Mesothelial cell of epicardium (in vitro differentiated cells): Measurements from ENCODE around the gene GLIPR2. TPM values are rescaled to one million over a fixed set of nuclear protein-coding genes. Genes with fewer than 3 reads are reported as not detected.

ENCODE experiments used
- DNase-seq, 2 experiments: peaks; one replicate each; pipeline ENCODE4 v3.0.0; 2021; ENCODE audit warnings: low spot score in 2 of 2; ENCODE audit not compliant: unreplicated experiment in 2 of 2
- H3K27ac Mint-ChIP-seq: 2 replicates; pipeline ENCODE4 v1.8.0; 2021; ENCODE audit warnings: mixed read lengths
- H3K27me3 Mint-ChIP-seq: 2 replicates; pipeline ENCODE4 v1.8.0; 2021; ENCODE audit warnings: low read depth, mixed read lengths
- H3K36me3 Mint-ChIP-seq: 2 replicates; pipeline ENCODE4 v1.8.0; 2021; ENCODE audit warnings: mixed read lengths
- H3K4me1 Mint-ChIP-seq: 2 replicates; pipeline ENCODE4 v1.8.0; 2021; ENCODE audit warnings: mixed read lengths
- H3K4me3 Mint-ChIP-seq: 2 replicates; pipeline ENCODE4 v1.8.0; 2021; ENCODE audit warnings: mild to moderate bottlenecking, moderate library complexity, mixed read lengths
- H3K9me3 Mint-ChIP-seq: 2 replicates; pipeline ENCODE4 v1.8.0; 2021; ENCODE audit warnings: mixed read lengths
- CTCF ChIP-seq: fragments of 200-600 bp; sonication (generic); IDR thresholded peaks from one replicate; pipeline ENCODE4 v1.5.0; 2021; ENCODE audit warnings: antibody characterized with exemption; ENCODE audit not compliant: unreplicated experiment
- total RNA-seq: library from RNA; stranded (reverse); gene quantifications from 3 replicates; pipeline ENCODE4 v1.2.1, GENCODE V29; 2021

GLIPR2 gene
- total RNA-seq, 1 donor from 2014 or later = 33.3 TPM

GRCh38 chr9:36116593-36116992, 19.9 kb upstream of the GLIPR2 start:
- Mint-ChIP-seq H3K27me3 (no peaks in the 10 kb centered on the region), H3K4me3 (no peak overlapping the region), H3K27ac (no peak overlapping the region), H3K9me3 (no peaks in the 10 kb centered on the region), H3K4me1 (peaks cover 26% of the 10 kb centered on the region), H3K36me3 (peaks cover 14% of the 10 kb centered on the region)
- TF ChIP-seq CTCF = no peak
- no peak for DNase-seq

DNA sequence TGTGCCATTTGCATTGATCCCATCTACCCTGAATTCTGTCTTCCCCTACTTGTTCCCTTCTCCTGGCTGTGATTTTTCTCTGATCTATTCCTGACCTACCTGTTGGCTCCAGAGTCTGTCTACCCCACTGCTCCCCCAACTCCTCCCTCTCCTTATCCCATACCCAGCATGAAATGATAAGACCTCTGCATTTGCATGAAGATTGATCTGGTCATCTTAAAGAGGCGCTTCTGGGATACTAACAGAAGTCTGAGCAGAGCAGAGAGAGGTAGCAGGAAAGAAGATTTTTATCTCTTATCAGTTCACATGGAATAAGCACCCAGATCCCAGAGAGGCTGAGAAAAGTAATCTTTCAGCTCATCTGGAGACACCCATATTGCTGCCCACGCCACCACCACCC, 18.3 kb upstream of the GLIPR2 start:
- no peaks in the 10 kb centered on the region for H3K9me3 Mint-ChIP-seq
- H3K36me3 Mint-ChIP-seq = peaks cover 20% of the 10 kb centered on the region
- no peak for TF ChIP-seq CTCF
- H3K4me1 Mint-ChIP-seq = peaks cover 19% of the 10 kb centered on the region
- DNase-seq = no peak
- no peak overlapping the region for H3K27ac Mint-ChIP-seq
- H3K4me3 Mint-ChIP-seq = no peak overlapping the region
- H3K27me3 Mint-ChIP-seq = no peaks in the 10 kb centered on the region

DNA sequence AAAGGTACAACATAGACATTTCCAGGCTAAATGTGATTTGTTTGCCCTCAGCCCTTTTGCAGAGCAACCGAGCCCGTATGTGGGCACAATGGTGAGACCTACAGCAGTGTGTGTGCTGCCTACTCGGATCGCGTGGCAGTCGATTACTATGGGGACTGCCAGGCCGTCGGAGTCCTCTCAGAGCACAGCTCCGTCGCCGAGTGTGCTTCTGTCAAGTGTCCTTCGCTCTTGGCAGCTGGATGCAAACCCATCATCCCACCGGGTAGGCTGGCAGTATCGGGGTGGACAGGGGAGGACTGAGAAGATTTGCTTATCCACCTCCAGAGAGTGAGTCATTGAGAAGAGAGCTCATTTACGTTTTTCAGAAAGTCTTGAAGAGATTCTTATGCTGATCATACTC, 17.8 kb upstream of the GLIPR2 start:
- H3K27me3 Mint-ChIP-seq = no peaks in the 10 kb centered on the region
- DNase-seq = no peak
- TF ChIP-seq CTCF = no peak
- H3K9me3 Mint-ChIP-seq = no peaks in the 10 kb centered on the region
- no peak overlapping the region for H3K27ac Mint-ChIP-seq
- peaks cover 20% of the 10 kb centered on the region for H3K36me3 Mint-ChIP-seq
- no peak overlapping the region for H3K4me3 Mint-ChIP-seq
- H3K4me1 Mint-ChIP-seq = peaks cover 14% of the 10 kb centered on the region

DNA sequence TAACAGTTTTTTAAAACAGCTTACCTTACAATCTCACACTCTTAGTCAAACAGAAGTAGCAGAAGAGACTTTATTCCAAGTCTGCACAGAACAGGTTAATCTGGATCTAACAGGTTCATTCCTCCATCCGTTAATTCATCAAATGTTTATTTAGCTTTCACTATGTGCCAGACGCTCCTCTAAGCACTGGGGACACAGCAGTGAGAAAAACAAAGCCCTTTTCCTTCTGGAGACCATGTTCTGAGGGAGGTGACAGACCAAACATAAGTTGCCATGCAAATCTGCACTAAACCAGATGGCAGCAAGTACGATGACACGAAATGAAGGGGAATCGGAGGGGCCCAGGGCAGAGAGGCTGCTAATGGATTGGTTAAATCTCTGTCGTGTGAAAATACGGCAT, 17.1 kb upstream of the GLIPR2 start:
- H3K36me3 Mint-ChIP-seq = peaks cover 20% of the 10 kb centered on the region
- no peak overlapping the region for H3K27ac Mint-ChIP-seq
- DNase-seq = no peak

DNA sequence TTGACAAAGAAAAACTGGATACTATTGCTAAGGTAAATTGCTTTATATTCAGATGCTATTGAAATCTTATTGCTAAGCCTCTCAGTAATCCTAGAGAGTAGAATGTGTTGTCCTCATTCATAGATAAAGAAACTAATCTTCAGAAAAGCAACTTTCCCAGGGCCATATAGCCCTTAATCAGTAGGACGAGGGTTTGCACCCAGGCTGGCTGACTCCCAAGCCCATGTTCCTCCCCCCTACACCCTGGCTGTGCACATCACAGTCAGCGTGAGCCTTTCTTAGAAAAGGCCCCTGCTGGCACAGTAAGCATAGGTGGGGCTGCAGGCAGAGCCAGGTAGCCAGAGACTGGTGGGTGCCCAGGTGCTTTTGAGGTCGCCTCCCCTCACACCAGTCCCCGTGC, 15.8 kb upstream of the GLIPR2 start:
- H3K27ac Mint-ChIP-seq = no peak overlapping the region
- H3K27me3 Mint-ChIP-seq = no peaks in the 10 kb centered on the region
- DNase-seq = no peak
- no peak for TF ChIP-seq CTCF
- H3K36me3 Mint-ChIP-seq = peaks cover 20% of the 10 kb centered on the region
- H3K4me1 Mint-ChIP-seq = peaks cover 8% of the 10 kb centered on the region
- H3K9me3 Mint-ChIP-seq = no peaks in the 10 kb centered on the region
- H3K4me3 Mint-ChIP-seq = no peak overlapping the region

More for the DNA sequence above, 17.1 kb upstream of the GLIPR2 start:
- TF ChIP-seq CTCF = no peak
- Mint-ChIP-seq H3K4me1 (peaks cover 8% of the 10 kb centered on the region), H3K4me3 (no peak overlapping the region), H3K9me3 (no peaks in the 10 kb centered on the region), H3K27me3 (no peaks in the 10 kb centered on the region)

DNA sequence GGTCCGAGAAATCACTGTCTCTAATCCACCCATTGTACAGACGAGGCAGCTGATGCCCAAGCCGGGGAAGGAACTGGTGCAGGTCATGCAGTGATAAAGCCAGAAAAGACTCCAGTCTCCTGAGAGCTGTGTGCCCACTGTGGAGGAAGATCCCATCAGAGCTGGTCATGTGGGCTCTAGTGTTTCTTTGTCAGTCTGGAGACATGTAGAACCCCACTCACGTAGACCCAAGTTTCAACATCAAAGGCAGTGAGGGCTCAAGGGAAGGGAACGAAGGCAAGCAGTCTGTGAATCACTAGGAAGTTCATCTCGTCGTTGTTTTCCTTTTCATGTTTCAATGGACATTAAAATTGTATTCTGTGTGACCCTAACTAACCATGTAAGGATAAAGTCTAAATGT, 14.6 kb upstream of the GLIPR2 start:
- Mint-ChIP-seq H3K36me3 (peaks cover 20% of the 10 kb centered on the region), H3K27me3 (no peaks in the 10 kb centered on the region), H3K4me1 (peaks cover 11% of the 10 kb centered on the region), H3K27ac (no peak overlapping the region), H3K9me3 (no peaks in the 10 kb centered on the region), H3K4me3 (no peak overlapping the region)
- DNase-seq = no peak
- no peak for TF ChIP-seq CTCF
